H1 (cell line): ENCODE results near the gene RNF166. TPM values are rescaled to one million over a fixed set of nuclear protein-coding genes. Genes with fewer than 3 reads are reported as not detected.

ENCODE experiments used
- CTCF ChIA-PET: fragments of 300-600 bp; sonication (Branson Sonifier 250); formaldehyde crosslinking; loops from one replicate; lab custom pipeline; 2021; ENCODE audit not compliant: partially characterized antibody; lab: Charles Lee
- POLR2A ChIA-PET: fragments of 300-600 bp; sonication (Branson Sonifier 250); formaldehyde crosslinking; loops from one replicate; lab custom pipeline; 2021; ENCODE audit warnings: inconsistent platforms; ENCODE audit not compliant: partially characterized antibody; lab: Charles Lee
- DNase-seq, 2 experiments: peaks; one replicate each; pipeline versions ENCODE4 v3.0.0 to v3.0.0-alpha.2; 2010 to 2022; ENCODE audit warnings: low spot score in 2 of 2, low read depth in 1 of 2, mixed read lengths in 1 of 2
- FAIRE-seq: peaks from 2 replicates; lab custom pipeline; 2011; peaks lifted over from hg19 to GRCh38; lab: Jason Lieb, UNC
- H2AFZ ChIP-seq: 2 replicates; pipeline ENCODE4 v1.8.1; 2012; ENCODE audit warnings: low read length, inconsistent platforms
- H2AK5ac ChIP-seq: 2 replicates; pipeline ENCODE4 v1.6.1; 2013; ENCODE audit warnings: low read depth, low read length
- H2BK120ac ChIP-seq: replicated peaks from 2 replicates; pipeline ENCODE3; 2013; ENCODE audit warnings: low read depth, low read length, inconsistent platforms
- H2BK12ac ChIP-seq: 2 replicates; pipeline ENCODE4 v1.6.1; 2013; ENCODE audit warnings: low read depth, low read length
- H2BK15ac ChIP-seq: 2 replicates; pipeline ENCODE4 v1.6.1; 2013; ENCODE audit warnings: low read length
- H2BK20ac ChIP-seq: 2 replicates; pipeline ENCODE4 v1.6.1; 2013; ENCODE audit warnings: low read length
- H2BK5ac ChIP-seq: 2 replicates; pipeline ENCODE4 v1.6.1; 2013; ENCODE audit warnings: low read depth, low read length
- H3K14ac ChIP-seq: 2 replicates; pipeline ENCODE4 v1.6.1; 2013; ENCODE audit warnings: inconsistent platforms; ENCODE audit not compliant: insufficient read length
- H3K18ac ChIP-seq: 2 replicates; pipeline ENCODE4 v1.6.1; 2013; ENCODE audit warnings: low read length; ENCODE audit errors: extremely low read depth
- H3K23ac ChIP-seq: 2 replicates; pipeline ENCODE4 v1.6.1; 2013; ENCODE audit warnings: inconsistent platforms; ENCODE audit not compliant: insufficient read length
- H3K23me2 ChIP-seq: 2 replicates; pipeline ENCODE4 v1.6.1; 2013; ENCODE audit warnings: low read depth, low read length
- H3K27ac ChIP-seq: 2 replicates; pipeline ENCODE4 v1.6.1; 2011; ENCODE audit warnings: low read depth, low read length, inconsistent platforms
- H3K27me3 ChIP-seq, 4 experiments: replicated peaks in 1 of 4; 1 replicate in 1 of 4; 2 replicates in 3 of 4; pipeline versions ENCODE4 v1.6.1 to v1.8.1; 2011 to 2013; ENCODE audit warnings: low read length in 3 of 4, mild to moderate bottlenecking in 3 of 4, inconsistent platforms in 2 of 4, mixed read lengths in 2 of 4, moderate library complexity in 1 of 4; ENCODE audit not compliant: control insufficient read depth in 3 of 4, insufficient read depth in 3 of 4; ENCODE audit errors: extremely low read depth in 1 of 4
- H3K36me3 ChIP-seq, 4 experiments: 2 replicates each; pipeline versions ENCODE4 v1.6.1 to v1.8.1; 2011 to 2013; ENCODE audit warnings: mild to moderate bottlenecking in 4 of 4, low read length in 3 of 4, moderate library complexity in 2 of 4, control low read depth in 1 of 4, inconsistent platforms in 1 of 4; ENCODE audit not compliant: insufficient read depth in 4 of 4, control insufficient read depth in 2 of 4
- H3K4ac ChIP-seq: replicated peaks from 2 replicates; pipeline ENCODE3; 2013; ENCODE audit warnings: low read length, low read depth, mixed read lengths, inconsistent platforms; ENCODE audit not compliant: insufficient read length
- H3K4me1 ChIP-seq, 4 experiments: replicated peaks in 1 of 4; 1 replicate in 1 of 4; 2 replicates in 3 of 4; pipeline versions ENCODE4 v1.6.1 to v1.8.1; 2011 to 2013; ENCODE audit warnings: low read length in 3 of 4, inconsistent platforms in 2 of 4, mixed read lengths in 1 of 4; ENCODE audit not compliant: insufficient read depth in 4 of 4, control insufficient read depth in 3 of 4
- H3K4me2 ChIP-seq, 2 experiments: 2 replicates each; pipeline versions ENCODE4 v1.6.1 to v1.8.1; 2011 to 2013; ENCODE audit warnings: low read depth in 2 of 2, low read length in 2 of 2, control low read depth in 1 of 2, inconsistent platforms in 1 of 2, mild to moderate bottlenecking in 1 of 2; ENCODE audit not compliant: insufficient read depth in 1 of 2
- H3K4me3 ChIP-seq, 4 experiments: fragments of 200-600, 300-600 bp in 1 of 4; sonication (generic), shearing (Covaris generic), sonication (Bioruptor Twin) in 1 of 4; 2 replicates each; pipeline versions ENCODE4 v1.5.1 to v1.8.1; 2011 to 2016; ENCODE audit warnings: low read length in 4 of 4, low read depth in 3 of 4, control low read depth in 2 of 4, inconsistent platforms in 2 of 4, mild to moderate bottlenecking in 2 of 4, mixed read lengths in 1 of 4, moderate library complexity in 1 of 4; ENCODE audit not compliant: insufficient read depth in 2 of 4; ENCODE audit errors: extremely low read depth in 1 of 4
- H3K56ac ChIP-seq: replicated peaks from 2 replicates; pipeline ENCODE3; 2013; ENCODE audit warnings: low read depth, mild to moderate bottlenecking, mixed read lengths, low read length, inconsistent platforms; ENCODE audit not compliant: insufficient read length
- H3K79me1 ChIP-seq: 2 replicates; pipeline ENCODE4 v1.6.1; 2013; ENCODE audit warnings: low read depth, low read length, control low read depth
- H3K79me2 ChIP-seq, 2 experiments: 2 replicates each; pipeline versions ENCODE4 v1.6.1 to v1.8.1; 2012 to 2013; ENCODE audit warnings: low read length in 2 of 2, mild to moderate bottlenecking in 2 of 2, inconsistent platforms in 1 of 2; ENCODE audit not compliant: insufficient read depth in 2 of 2, control insufficient read depth in 1 of 2
- H3K9ac ChIP-seq, 4 experiments: replicated peaks in 1 of 4; 1 replicate in 1 of 4; 2 replicates in 3 of 4; pipeline versions ENCODE4 v1.6.1 to v1.8.1; 2011 to 2013; ENCODE audit warnings: low read depth in 3 of 4, low read length in 3 of 4, control low read depth in 2 of 4, mild to moderate bottlenecking in 2 of 4, moderate library complexity in 2 of 4, inconsistent platforms in 1 of 4; ENCODE audit errors: extremely low read depth in 1 of 4
- H3K9me3 ChIP-seq, 2 experiments: 2 replicates each; pipeline versions ENCODE4 v1.6.1 to v1.8.1; 2012 to 2013; ENCODE audit warnings: mild to moderate bottlenecking in 2 of 2, moderate library complexity in 2 of 2, control low read depth in 1 of 2, inconsistent platforms in 1 of 2, low read depth in 1 of 2, low read length in 1 of 2, mixed read lengths in 1 of 2; ENCODE audit not compliant: insufficient read depth in 2 of 2
- H4K20me1 ChIP-seq, 2 experiments: replicated peaks in 1 of 2; 2 replicates each; pipeline versions ENCODE3 to v1.8.1; 2011 to 2013; ENCODE audit warnings: inconsistent platforms in 2 of 2, low read length in 2 of 2, mild to moderate bottlenecking in 1 of 2; ENCODE audit not compliant: insufficient read depth in 2 of 2, control insufficient read depth in 1 of 2
- H4K5ac ChIP-seq: 2 replicates; pipeline ENCODE4 v1.6.1; 2013; ENCODE audit warnings: low read length, low read depth, mixed read lengths, inconsistent platforms; ENCODE audit not compliant: insufficient read length
- H4K8ac ChIP-seq: 2 replicates; pipeline ENCODE4 v1.8.0; 2013; ENCODE audit warnings: mild to moderate bottlenecking, moderate library complexity, low read length, inconsistent platforms; ENCODE audit not compliant: insufficient read depth; ENCODE audit errors: extremely low read depth
- H4K91ac ChIP-seq: replicated peaks from 2 replicates; pipeline ENCODE3; 2013; ENCODE audit warnings: low read length, mixed read lengths, inconsistent platforms; ENCODE audit not compliant: insufficient read length
- CBX5 ChIP-seq: fragments of 300-800, 300-1000 bp; sonication (generic); IDR thresholded peaks from 2 replicates; pipeline ENCODE4 v1.7.1; 2016; ENCODE audit warnings: antibody characterized with exemption, low read length, low read depth
- CBX8 ChIP-seq: fragments of 300-800, 300-1000 bp; sonication (generic); IDR thresholded peaks from 2 replicates; pipeline ENCODE4 v1.7.1; 2016; ENCODE audit warnings: low read depth, low read length, borderline replicate concordance
- CREB1 ChIP-seq: IDR thresholded peaks from 2 replicates; pipeline ENCODE4 v1.6.1; 2012; ENCODE audit warnings: inconsistent platforms
- CTCF ChIP-seq, 3 experiments: IDR thresholded peaks; 1 replicate in 2 of 3; 2 replicates in 1 of 3; pipeline versions ENCODE4 v1.5.1 to v1.6.1; 2011; ENCODE audit warnings: low read length in 3 of 3, mild to moderate bottlenecking in 3 of 3, inconsistent platforms in 2 of 3, low read depth in 1 of 3, moderate library complexity in 1 of 3; ENCODE audit not compliant: insufficient read depth in 1 of 3; ENCODE audit errors: control extremely low read depth in 1 of 3
- EGR1 ChIP-seq: IDR thresholded peaks from 2 replicates; pipeline ENCODE4 v1.6.1; 2011; ENCODE audit warnings: low read depth, low read length, borderline replicate concordance
- KDM1A ChIP-seq: fragments of 200-600, 300-600 bp; sonication (generic); IDR thresholded peaks from 2 replicates; pipeline ENCODE4 v1.7.1; 2016; ENCODE audit warnings: mild to moderate bottlenecking, low read length, borderline replicate concordance
- MAFK ChIP-seq: IDR thresholded peaks from 2 replicates; pipeline ENCODE4 v1.6.1; 2012; ENCODE audit warnings: low read depth, mild to moderate bottlenecking, improper control_type of control experiment, low read length
- MAX ChIP-seq: IDR thresholded peaks from 2 replicates; pipeline ENCODE4 v1.6.1; 2012; ENCODE audit warnings: inconsistent platforms
- POLR2AphosphoS5 ChIP-seq: IDR thresholded peaks from 2 replicates; pipeline ENCODE4 v1.6.1; 2011; ENCODE audit warnings: low read depth, low read length
- SAP30 ChIP-seq: fragments of 300-600 bp; sonication (generic); IDR thresholded peaks from 2 replicates; pipeline ENCODE4 v1.7.1; 2012; ENCODE audit warnings: low read length, moderate library complexity, mild to moderate bottlenecking, inconsistent platforms; ENCODE audit not compliant: insufficient read depth, insufficient replicate concordance
- SRF ChIP-seq: IDR thresholded peaks from 2 replicates; pipeline ENCODE4 v1.6.1; 2011; ENCODE audit warnings: mild to moderate bottlenecking, low read depth, low read length, moderate library complexity
- TEAD4 ChIP-seq: IDR thresholded peaks from 2 replicates; pipeline ENCODE4 v1.6.1; 2012; ENCODE audit warnings: low read depth, low read length, inconsistent platforms, mixed read lengths
- WGBS, 2 experiments: shearing (Covaris generic) in 1 of 2; methylation state at CpG; one replicate each; pipeline versions ENCODE4 v1.1.6 to v1.1.7; 2013 to 2015; ENCODE audit warnings: low lambda C conversion rate in 2 of 2, mixed read lengths in 2 of 2, inconsistent platforms in 1 of 2, low coverage in 1 of 2, missing lambda C conversion rate in 1 of 2; ENCODE audit not compliant: insufficient replicate concordance in 2 of 2, insufficient coverage in 1 of 2, insufficient read length in 1 of 2; ENCODE audit errors: extremely low coverage in 1 of 2, missing lambda C conversion rate in 1 of 2; 5-methylcytosine and 5-hydroxymethylcytosine counted together
- polyA plus RNA-seq, 7 experiments: library from polyadenylated mRNA; depleted of rRNA in 3 of 7; stranded (reverse) in 5 of 7; unstranded in 2 of 7; fragments of >200 nt in 5 of 7; fragments of 200-250 nt in 2 of 7; gene quantifications; 1 replicate in 5 of 7; 2 replicates in 1 of 7; 4 replicates in 1 of 7; pipeline versions ENCODE4 v1.2.1 to v1.2.3, GENCODE V29; 2011 to 2013; ENCODE audit warnings: missing spikeins in 2 of 7, mixed read lengths in 2 of 7
- total RNA-seq: library from RNA; stranded (reverse); fragmentation: NEBNext Ultra II Directional; extraction: Animal tissue kit (Norgen Biotek cat#: 25700); gene quantifications from 2 replicates; pipeline ENCODE4 v1.2.1, GENCODE V29; 2021

Gene RNF166
- total and polyA plus RNA-seq, 2 of the 8 experiments (the other 6 are each of a cell fraction or from before 2014, with no cell fraction given) = 29.8 to 31.2 TPM

GRCh38 chr16:88718178-88718577, 12.0 kb upstream of the RNF166 start:
- ChIA-PET POLR2A (interaction anchor here (1.0 kb wide), 1 partner anchor 12 kb away, joined by 3 read pairs; no protein-coding TSS in a partner anchor), CTCF (interaction anchor here (0.7 to 1.8 kb wide), 5 partner anchors 13 to 284 kb away, joined by 3 to 10 read pairs (median 3); no protein-coding TSS in a partner anchor)
- no peak overlapping the region for H3K4me2 ChIP-seq
- no peak overlapping the region for H3K27ac ChIP-seq
- DNase-seq = no peak
- H3K56ac ChIP-seq = no peak overlapping the region
- H2BK120ac ChIP-seq = no peak overlapping the region
- no peak for FAIRE-seq
- no peaks in the 10 kb centered on the region for H3K79me1 ChIP-seq
- no peak overlapping the region for H3K18ac ChIP-seq
- H3K9ac ChIP-seq = no peak overlapping the region
- no peak overlapping the region for H3K4me3 ChIP-seq
- H4K20me1 ChIP-seq = peaks cover 6 to 16% of the 10 kb centered on the region in 2 experiments
- H4K8ac ChIP-seq = no peak overlapping the region
- no peak overlapping the region for H2AFZ ChIP-seq
- H2AK5ac ChIP-seq = no peak overlapping the region
- H3K14ac ChIP-seq = no peak overlapping the region
- no peak overlapping the region for H4K5ac ChIP-seq
- no peaks in the 10 kb centered on the region for H3K79me2 ChIP-seq
- no peaks in the 10 kb centered on the region for H3K27me3 ChIP-seq
- H3K23me2 ChIP-seq = no peaks in the 10 kb centered on the region
- H4K91ac ChIP-seq = no peak overlapping the region
- no peak overlapping the region for H3K4ac ChIP-seq
- no peaks in the 10 kb centered on the region for H3K9me3 ChIP-seq
- no peak overlapping the region for H2BK15ac ChIP-seq
- H3K4me1 ChIP-seq = no peaks in the 10 kb centered on the region
- no peak overlapping the region for H2BK5ac ChIP-seq
- no peak overlapping the region for H2BK12ac ChIP-seq
- H3K36me3 ChIP-seq = peaks cover 4 to 53% (median 24%) of the 10 kb centered on the region in 4 experiments; a peak in 5 of 8 replicates
- H3K23ac ChIP-seq = no peak overlapping the region
- H2BK20ac ChIP-seq = no peak overlapping the region
- WGBS, 2 experiments = 94% methylated on average over 11 of the region's 11 CpGs; no CpG with 5 or more reads in 1 of the 2 experiments
- TF ChIP-seq MAX (no peak), MAFK (no peak), POLR2AphosphoS5 (no peak), KDM1A (no peak), SAP30 (no peak), EGR1 (no peak), CBX5 (no peak), CREB1 (no peak), CTCF (IDR thresholded peaks at IDR 0.05; ENCODE audit: control extremely low read depth in 1 of 3, insufficient read depth in 1 of 3, low read depth in 1 of 3, low read length in 3 of 3) (no peak), CBX8 (no peak), TEAD4 (no peak), SRF (no peak)
